ENCODE measurements around the gene ATP6V0C. TPM values are rescaled to one million over a fixed set of nuclear protein-coding genes. Genes with fewer than 3 reads are reported as not detected.
"Not testable (repeated sequence)": the region's sequence is repeated elsewhere in the genome, so short reads cannot be mapped to it uniquely, and the experiment has no call there.

The ATP6V0C gene
- total and polyA plus RNA-seq, 7 donors = 116 to 241 (median 177) TPM

- Histone ChIP-seq H3K9me3 (no peaks in the 10 kb centered on the region), H3K27me3 (ENCODE audit: insufficient read depth in 3 of 3, low read length in 2 of 3) (no peaks in the 10 kb centered on the region), H3K36me3 (ENCODE audit: insufficient read depth in 1 of 2, low read depth in 1 of 2) (peaks cover 0 to 26% of the 10 kb centered on the region in 2 donors), H3K27ac (peak overlapping the region; percentile 92), H3K4me3 (peak overlapping the region; percentile 73), H3K4me1 (peaks cover 13% of the 10 kb centered on the region)
- 0 to 2% (median 1%) methylated on average over 42 to 84 of the region's 84 CpGs for WGBS, 3 donors
- DNase-seq (peak; percentile 99), ATAC-seq (peak; percentile 94 to 96 (median 95))
- intact Hi-C loops (cut with DNase I) = loop anchor here in 1 of 2 donors (10.0 kb wide), 1 partner anchor 63 kb away; no protein-coding TSS in a partner anchor
- no peak for TF ChIP-seq CTCF (IDR thresholded peaks at IDR 0.05)
Observed at GRCh38 chr16:2531696-2532493, 18.1 kb downstream of the ATP6V0C start.

- 5 to 7% (median 6%) methylated on average over 33 to 37 of the region's 37 CpGs for WGBS, 3 donors
- Histone ChIP-seq H3K27me3 (ENCODE audit: insufficient read depth in 3 of 3, low read length in 2 of 3) (no peaks in the 10 kb centered on the region), H3K27ac (peak overlapping the region; percentile 92), H3K9me3 (no peaks in the 10 kb centered on the region), H3K4me1 (peaks cover 16% of the 10 kb centered on the region), H3K36me3 (ENCODE audit: insufficient read depth in 1 of 2, low read depth in 1 of 2) (peaks cover 0 to 20% of the 10 kb centered on the region in 2 donors), H3K4me3 (peak overlapping the region; percentile 73)
- ATAC-seq = peak; percentile 26 to 47 (median 37)
- DNase-seq = peak; percentile 62 to 78
- intact Hi-C loops (cut with DNase I) = loop anchor here in 1 of 2 donors (10.0 kb wide), 1 partner anchor 62 kb away; no protein-coding TSS in a partner anchor
- no peak for TF ChIP-seq CTCF (IDR thresholded peaks at IDR 0.05)
Observed at GRCh38 chr16:2532494-2533141, 18.9 kb downstream of the ATP6V0C start.

- peak overlapping the region; percentile 92 for H3K27ac ChIP-seq
- not testable (repeated sequence) for H3K9me3 ChIP-seq; ATAC-seq; H3K27me3 ChIP-seq (ENCODE audit: insufficient read depth in 3 of 3, low read length in 2 of 3)
- WGBS, 3 donors = 38 to 43% (median 39%) methylated on average over 15 to 16 of the region's 16 CpGs
- H3K36me3 ChIP-seq (ENCODE audit: insufficient read depth in 1 of 2, low read depth in 1 of 2) = peaks cover 0 to 13% of the 10 kb centered on the region in 2 donors
- intact Hi-C loops (cut with DNase I) = loop anchor here in 1 of 2 donors (10.0 kb wide), 1 partner anchor 62 kb away; no protein-coding TSS in a partner anchor
- peak overlapping the region; percentile 73 for H3K4me3 ChIP-seq
- peak; percentile 21 to 52 for DNase-seq
- H3K4me1 ChIP-seq = peaks cover 16% of the 10 kb centered on the region
Observed at GRCh38 chr16:2533142-2533755, 19.5 kb downstream of the ATP6V0C start.

GRCh38 chr16:2533912-2534311, 20.2 kb downstream of the ATP6V0C start:
- Histone ChIP-seq H3K4me1 (peaks cover 20% of the 10 kb centered on the region), H3K27ac (peak overlapping the region; percentile 92), H3K27me3 (ENCODE audit: insufficient read depth in 3 of 3, low read length in 2 of 3) (no peaks in the 10 kb centered on the region), H3K36me3 (ENCODE audit: insufficient read depth in 1 of 2, low read depth in 1 of 2) (peaks cover 0 to 7% of the 10 kb centered on the region in 2 donors), H3K4me3 (no peak overlapping the region), H3K9me3 (no peaks in the 10 kb centered on the region)
- DNase-seq (no peak), ATAC-seq (no peak)
- intact Hi-C loops (cut with DNase I) = loop anchor here in 1 of 2 donors (10.0 kb wide), 1 partner anchor 61 kb away; no protein-coding TSS in a partner anchor
- TF ChIP-seq CTCF (IDR thresholded peaks at IDR 0.05) = no peak
- WGBS, 3 donors = 83 to 89% (median 87%) methylated on average over 11 of the region's 11 CpGs

GRCh38 chr16:2534335-2534734, 20.6 kb downstream of the ATP6V0C start:
- not testable (repeated sequence) for ATAC-seq; H3K9me3 ChIP-seq; H3K4me3 ChIP-seq; DNase-seq; H3K27ac ChIP-seq; H3K36me3 ChIP-seq (ENCODE audit: insufficient read depth in 1 of 2, low read depth in 1 of 2); H3K27me3 ChIP-seq (ENCODE audit: insufficient read depth in 3 of 3, low read length in 2 of 3)
- WGBS, 3 donors = 86 to 90% (median 87%) methylated on average over 5 of the region's 5 CpGs
- peaks cover 25% of the 10 kb centered on the region for H3K4me1 ChIP-seq
- intact Hi-C loops (cut with DNase I) = loop anchor here in 1 of 2 donors (10.0 kb wide), 1 partner anchor 60 kb away; no protein-coding TSS in a partner anchor
